Uterus (tissue), 2 donors: ENCODE data around the gene HSPB6.

ENCODE experiments used
- POLR2A ChIP-seq, 2 donors: fragments of 450-650 bp; IDR thresholded peaks; one replicate each; pipeline ENCODE4 v1.6.1; 2016; ENCODE audit warnings: antibody characterized with exemption in 2 of 2, mild to moderate bottlenecking in 1 of 2, moderate library complexity in 1 of 2
- TF ChIP-seq, protein P1 (sequence below), 4 experiments: fragments of 200-600 bp in 2 of 4; fragments of 450-650 bp in 2 of 4; sonication (generic) in 2 of 4; IDR thresholded peaks; one replicate each; pipeline ENCODE4 v1.5.1; 2016 to 2019; ENCODE audit warnings: antibody characterized with exemption in 4 of 4, mild to moderate bottlenecking in 2 of 4, moderate library complexity in 1 of 4

- TF ChIP-seq, protein P1, sequence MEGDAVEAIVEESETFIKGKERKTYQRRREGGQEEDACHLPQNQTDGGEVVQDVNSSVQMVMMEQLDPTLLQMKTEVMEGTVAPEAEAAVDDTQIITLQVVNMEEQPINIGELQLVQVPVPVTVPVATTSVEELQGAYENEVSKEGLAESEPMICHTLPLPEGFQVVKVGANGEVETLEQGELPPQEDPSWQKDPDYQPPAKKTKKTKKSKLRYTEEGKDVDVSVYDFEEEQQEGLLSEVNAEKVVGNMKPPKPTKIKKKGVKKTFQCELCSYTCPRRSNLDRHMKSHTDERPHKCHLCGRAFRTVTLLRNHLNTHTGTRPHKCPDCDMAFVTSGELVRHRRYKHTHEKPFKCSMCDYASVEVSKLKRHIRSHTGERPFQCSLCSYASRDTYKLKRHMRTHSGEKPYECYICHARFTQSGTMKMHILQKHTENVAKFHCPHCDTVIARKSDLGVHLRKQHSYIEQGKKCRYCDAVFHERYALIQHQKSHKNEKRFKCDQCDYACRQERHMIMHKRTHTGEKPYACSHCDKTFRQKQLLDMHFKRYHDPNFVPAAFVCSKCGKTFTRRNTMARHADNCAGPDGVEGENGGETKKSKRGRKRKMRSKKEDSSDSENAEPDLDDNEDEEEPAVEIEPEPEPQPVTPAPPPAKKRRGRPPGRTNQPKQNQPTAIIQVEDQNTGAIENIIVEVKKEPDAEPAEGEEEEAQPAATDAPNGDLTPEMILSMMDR (IDR thresholded peaks at IDR 0.05) = no peak
- no peak for TF ChIP-seq POLR2A (IDR thresholded peaks at IDR 0.05)
Measured at GRCh38 chr19:35777961-35778360, 21.1 kb upstream of the HSPB6 start.
